ENCODE data around the gene TTC39B.
"Not testable (repeated sequence)": the region's sequence is repeated elsewhere in the genome, so short reads cannot be mapped to it uniquely, and the experiment has no call there.

The TTC39B gene

DNA sequence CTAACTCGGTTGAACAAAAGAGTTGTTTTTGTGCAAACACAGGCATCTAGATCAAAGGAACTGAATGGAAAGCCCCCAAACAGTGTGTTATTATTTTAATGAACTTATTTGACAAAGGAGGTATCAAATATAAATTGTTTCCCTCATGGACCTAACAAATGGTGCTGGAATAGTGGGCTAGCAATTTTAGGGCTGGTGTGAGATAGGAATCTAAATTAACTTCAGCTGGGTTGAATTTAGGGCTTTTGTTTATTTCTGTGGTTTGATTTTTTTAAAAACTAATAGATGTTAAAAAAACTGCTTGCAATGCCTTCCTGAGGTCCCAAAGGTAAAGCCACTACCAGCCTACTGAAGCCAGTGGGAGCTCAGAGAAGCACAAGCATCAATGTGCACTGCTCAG, 42.1 kb downstream of the TTC39B start:
- no peak for DNase-seq (ENCODE audit: low spot score)

GRCh38 chr9:15262581-15262980, 44.4 kb downstream of the TTC39B start:
- no peak for DNase-seq (ENCODE audit: low spot score)

- no peak for DNase-seq (ENCODE audit: low spot score)
These were observed 50.6 kb downstream of the TTC39B start for GRCh38 chr9:15256426-15256825.

DNA sequence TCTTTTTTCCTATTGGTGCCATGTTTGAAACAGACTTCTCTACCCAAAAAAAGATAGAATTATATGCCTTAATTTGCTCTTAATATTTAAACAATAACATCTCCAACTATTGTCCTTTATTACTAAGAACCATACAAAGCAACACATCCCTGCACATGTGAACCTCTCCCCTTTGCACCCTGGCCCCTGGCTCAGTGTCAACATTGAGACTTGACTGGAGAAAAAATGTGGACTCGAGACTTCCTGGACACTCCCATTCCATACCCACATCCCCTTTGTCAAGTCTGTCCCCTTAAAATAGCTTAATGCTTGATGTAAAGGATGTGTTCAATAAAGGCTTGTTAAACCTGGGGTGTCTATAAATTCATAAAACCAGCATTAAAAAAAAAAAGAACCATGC, 53.2 kb downstream of the TTC39B start:
- DNase-seq (ENCODE audit: low spot score), result no peak

GRCh38 chr9:15253197-15253596, 53.8 kb downstream of the TTC39B start:
- DNase-seq (ENCODE audit: low spot score), result no peak

- DNase-seq (ENCODE audit: low spot score), result peak; percentile 11
These were observed 57.0 kb downstream of the TTC39B start for GRCh38 chr9:15249981-15250380.

DNA sequence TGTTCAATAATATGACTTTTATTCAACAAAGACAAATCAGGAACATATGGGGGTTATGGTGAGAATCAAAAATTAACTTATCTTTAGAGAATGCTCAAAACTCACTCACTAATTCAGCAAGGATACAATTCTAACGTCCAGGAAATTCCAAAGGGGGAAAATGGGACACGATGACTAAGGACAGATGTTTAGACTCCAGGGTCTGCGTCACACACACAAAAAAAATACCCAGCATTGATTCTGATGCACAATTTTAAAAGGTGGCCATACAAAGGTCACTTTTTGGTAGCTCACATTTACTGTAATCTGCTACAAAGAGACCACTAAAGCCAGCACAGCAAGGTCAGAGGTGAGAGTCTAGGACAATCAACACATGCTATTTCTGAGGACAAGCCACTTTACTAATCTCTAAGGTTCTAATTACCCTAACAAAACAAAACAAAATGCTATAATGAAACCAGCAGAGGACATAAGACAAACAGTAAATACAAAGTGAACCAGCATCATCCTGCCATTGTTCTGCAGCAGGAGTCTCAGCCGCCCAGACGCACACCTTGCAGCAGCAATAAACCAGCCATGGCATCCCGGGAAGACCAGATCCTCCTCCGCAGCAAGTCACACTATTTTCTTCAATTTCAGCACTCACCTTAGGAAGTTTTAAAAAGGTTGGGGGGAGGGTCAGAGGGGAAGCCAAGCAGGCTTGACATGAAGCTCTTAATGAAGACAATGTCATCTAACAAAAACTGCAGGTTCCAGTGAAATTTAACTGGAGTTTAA, 57.8 kb downstream of the TTC39B start:
- DNase-seq (ENCODE audit: low spot score), result no peak

DNA sequence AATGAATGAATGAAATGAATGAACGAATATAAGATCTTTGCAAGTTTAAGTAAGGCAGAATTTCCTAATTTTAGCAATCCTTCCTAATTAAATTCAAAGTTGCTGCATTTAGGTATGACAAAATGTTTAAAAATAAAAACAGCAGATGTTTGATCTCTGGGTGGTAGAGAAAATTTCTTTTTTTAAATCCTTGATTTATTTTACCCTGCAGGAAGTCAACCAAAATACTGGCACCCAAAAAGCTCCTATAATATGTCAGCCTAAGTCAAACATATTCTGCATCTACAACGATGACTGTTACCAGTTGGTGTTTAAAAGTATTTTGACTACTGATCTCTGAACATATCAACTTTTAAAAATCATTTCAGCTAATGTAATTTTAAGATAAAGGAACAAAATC, 58.4 kb downstream of the TTC39B start:
- DNase-seq (ENCODE audit: low spot score), result no peak

DNA sequence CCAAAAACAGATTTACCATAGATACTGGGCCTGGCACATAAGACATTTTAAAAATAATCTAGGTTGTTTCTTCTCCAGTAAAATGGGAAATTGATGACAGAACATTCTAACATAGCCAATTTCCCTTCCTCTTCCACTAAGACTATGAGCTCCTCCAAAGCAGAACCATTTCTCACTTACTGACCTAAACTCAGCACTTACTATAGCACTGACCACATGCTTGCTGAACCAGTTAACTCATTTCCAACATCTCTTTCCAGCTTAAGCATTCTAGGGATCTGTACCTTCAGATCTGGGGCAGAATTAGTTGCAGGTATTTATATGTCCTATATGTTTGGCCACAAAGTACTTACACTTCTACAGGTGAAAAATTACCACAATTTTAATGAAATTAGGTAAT, 58.9 kb downstream of the TTC39B start:
- no peak for DNase-seq (ENCODE audit: low spot score)

- DNase-seq (ENCODE audit: low spot score), result no peak
These were observed 60.3 kb downstream of the TTC39B start for GRCh38 chr9:15246708-15247107.

- DNase-seq (ENCODE audit: low spot score), result no peak
These were observed 60.8 kb downstream of the TTC39B start for GRCh38 chr9:15246243-15246642.

DNA sequence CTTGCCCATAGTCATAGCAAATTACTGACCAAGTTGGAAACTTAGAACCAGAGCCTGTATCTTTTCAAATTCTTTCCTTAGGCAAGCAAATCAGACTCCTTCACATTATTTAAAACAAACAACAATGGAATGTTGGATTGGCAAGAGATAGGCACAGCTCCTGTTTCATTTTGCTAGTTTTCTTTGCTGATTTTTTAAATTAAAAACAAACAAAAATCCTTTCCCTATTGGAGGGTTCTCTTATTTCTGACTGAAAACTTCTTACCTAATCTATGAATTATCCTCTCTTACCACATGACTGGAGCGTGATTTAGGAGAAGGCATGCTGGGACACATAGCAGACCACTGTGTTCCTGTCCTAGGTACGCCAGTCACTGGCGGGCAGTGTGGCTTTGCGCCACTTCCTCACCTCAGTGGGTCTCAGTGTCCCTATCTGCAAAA, 63.0 kb downstream of the TTC39B start:
- DNase-seq (ENCODE audit: low spot score), result no peak

DNA sequence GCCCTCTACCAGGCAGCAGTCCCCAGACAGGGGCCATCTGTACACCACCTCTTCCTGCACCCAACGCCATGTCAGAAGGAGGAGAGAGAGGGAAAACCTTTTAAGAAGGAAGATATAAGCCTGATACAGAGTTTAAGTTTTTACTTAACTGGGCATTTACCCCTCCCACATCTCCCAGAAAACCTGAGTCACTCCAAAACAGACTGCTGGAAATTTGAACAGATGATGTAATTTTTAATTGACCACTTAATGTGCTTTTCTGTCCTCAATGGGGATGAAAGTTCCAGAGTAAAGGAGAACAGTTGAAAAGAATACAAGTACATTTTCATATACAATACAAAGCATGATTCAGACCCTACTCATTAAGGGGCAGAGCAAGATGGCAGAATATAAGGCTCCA, 63.9 kb downstream of the TTC39B start:
- no peak for DNase-seq (ENCODE audit: low spot score)

DNA sequence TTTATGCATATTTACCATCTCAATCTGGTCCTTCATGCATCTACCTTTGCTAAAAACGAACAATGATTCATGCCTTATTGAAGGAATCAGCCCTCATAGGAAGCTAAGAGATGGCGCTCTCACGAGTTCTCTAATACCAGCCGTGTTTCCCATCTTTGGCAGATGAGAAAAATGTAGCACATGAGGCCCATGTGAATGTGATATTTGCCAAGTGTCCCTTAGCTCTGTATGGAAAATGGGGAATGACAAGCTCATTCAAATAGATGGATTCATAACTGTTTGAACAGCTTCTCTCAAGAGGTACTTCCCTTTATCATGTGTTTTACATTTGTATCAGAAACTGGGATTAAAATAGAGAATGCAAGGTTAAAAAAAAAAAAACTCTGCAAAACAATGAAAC, 66.1 kb downstream of the TTC39B start:
- DNase-seq (ENCODE audit: low spot score), result no peak

DNA sequence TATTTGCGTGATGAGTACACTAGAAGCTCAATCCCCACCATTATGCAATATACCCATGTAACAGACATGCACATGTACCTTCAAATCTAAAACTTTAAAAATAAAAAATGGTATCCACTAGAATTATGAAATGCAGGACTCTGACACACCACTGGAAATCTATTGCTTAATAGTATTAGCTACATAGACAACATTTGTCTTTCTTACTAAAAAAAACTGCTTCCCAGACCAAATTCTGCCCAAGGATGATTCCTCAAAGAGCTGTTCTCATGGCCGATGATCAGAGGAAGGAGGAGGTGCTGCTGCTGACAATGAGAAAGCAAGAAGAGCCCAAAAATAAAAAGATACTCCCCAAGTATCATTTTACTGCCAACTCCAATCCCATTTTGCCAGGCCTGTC, 67.2 kb downstream of the TTC39B start:
- DNase-seq (ENCODE audit: low spot score), result peak; percentile 8

- no peak for DNase-seq (ENCODE audit: low spot score)
These were observed 68.4 kb downstream of the TTC39B start for GRCh38 chr9:15238646-15239045.

- no peak for DNase-seq (ENCODE audit: low spot score)
These were observed 71.4 kb downstream of the TTC39B start for GRCh38 chr9:15235658-15236057.

DNA sequence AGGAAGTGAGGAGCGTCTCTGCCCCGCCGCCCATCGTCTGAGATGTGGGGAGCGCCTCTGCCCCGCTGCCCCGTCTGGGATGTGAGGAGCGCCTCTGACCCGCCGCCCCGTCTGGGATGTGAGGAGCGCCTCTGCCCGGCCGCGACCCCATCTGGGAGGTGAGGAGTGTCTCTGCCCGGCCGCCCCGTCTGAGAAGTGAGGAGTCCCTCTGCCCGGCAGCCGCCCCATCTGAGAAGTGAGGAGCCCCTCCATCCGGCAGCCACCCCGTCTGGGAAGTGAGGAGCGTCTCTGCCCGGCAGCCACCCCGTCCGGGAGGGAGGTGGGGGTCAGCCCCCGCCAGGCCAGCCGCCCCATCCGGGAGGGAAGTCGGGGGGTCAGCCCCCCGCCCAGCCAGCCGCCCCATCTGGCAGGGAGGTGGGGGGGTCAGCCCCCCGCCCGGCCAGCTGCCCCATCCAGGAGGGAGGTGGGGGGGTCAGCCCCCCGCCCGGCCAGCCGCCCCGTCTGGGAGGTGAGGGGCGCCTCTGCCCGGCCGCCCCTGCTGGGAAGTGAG, 73.0 kb downstream of the TTC39B start:
- not testable (repeated sequence) for DNase-seq (ENCODE audit: low spot score)

DNA sequence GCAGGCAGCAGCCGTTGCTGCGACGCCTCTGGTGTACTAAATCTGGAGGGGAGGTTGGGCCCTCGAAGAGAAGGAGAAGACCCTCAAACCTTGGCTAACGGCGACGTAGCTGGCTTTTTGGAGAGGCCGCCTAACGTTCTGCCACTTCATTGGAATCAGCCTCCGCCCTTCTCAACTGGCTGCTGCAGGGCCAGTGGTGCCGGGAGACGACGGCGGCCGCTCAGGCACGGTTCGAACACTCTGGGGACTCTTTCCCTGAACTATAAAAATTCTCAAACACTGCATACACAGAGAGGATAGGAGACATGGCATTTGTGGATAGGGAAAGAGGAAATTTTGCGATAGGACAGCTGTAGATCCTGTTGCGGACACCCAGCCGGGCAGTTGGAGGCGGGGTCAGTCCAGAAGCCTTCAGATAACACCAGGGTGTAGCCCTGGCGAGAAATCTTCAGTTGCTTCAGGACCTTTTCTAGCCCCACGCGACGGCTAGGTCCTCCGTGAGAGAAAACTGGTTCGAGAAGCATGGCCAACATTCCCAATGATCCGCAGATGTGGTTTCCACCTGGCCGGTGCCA, 74.2 kb downstream of the TTC39B start:
- not testable (repeated sequence) for DNase-seq (ENCODE audit: low spot score)

GRCh38 chr9:15231788-15232635, 75.0 kb downstream of the TTC39B start:
- no peak for DNase-seq (ENCODE audit: low spot score)

DNA sequence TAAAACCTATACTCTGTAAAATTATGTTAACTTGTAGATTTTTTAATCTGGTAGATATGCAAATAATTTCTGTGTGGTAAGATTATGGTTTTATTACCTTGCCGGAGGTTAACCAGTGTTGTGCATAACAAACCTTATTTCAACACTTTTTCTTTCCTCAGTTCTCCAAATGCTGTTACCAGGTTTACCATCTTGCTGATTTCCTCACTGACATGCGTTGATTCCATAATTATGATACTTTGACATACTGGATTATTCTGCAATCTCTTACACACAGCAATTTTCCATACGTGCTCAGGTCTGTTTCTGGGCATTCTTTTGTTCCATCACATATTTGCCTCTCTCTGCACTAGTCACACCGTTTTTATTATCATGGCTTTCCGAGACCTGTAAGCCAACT, 77.6 kb downstream of the TTC39B start:
- DNase-seq (ENCODE audit: low spot score), result no peak

DNA sequence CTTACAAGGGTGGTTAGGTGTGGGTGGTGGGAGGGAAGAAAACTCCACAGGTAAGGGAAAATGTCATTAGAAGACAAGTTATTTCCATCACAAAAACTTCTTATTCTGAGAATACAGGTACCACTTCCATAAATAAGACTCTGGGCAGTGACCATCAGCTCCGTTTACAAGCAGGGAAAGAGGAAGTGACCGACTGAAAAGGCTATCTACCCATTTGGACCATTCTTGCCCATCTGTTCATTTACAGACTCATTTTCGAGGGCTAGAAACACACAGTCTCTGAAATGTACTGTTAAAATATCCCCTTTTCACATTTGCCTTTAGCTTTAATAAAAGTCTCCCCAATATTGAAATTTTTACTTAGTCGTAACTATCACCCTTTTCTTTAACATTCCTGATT, 79.5 kb downstream of the TTC39B start:
- no peak for DNase-seq (ENCODE audit: low spot score)
